ENCODE data around the gene CA12. TPM values are rescaled to one million over a fixed set of nuclear protein-coding genes. Genes with fewer than 3 reads are reported as not detected.

The CA12 gene
- total and polyA plus RNA-seq, 2 donors (not counting 3 experiments of a cell fraction or from before 2014, with no cell fraction given) = 1.1 to 5.9 TPM

DNA sequence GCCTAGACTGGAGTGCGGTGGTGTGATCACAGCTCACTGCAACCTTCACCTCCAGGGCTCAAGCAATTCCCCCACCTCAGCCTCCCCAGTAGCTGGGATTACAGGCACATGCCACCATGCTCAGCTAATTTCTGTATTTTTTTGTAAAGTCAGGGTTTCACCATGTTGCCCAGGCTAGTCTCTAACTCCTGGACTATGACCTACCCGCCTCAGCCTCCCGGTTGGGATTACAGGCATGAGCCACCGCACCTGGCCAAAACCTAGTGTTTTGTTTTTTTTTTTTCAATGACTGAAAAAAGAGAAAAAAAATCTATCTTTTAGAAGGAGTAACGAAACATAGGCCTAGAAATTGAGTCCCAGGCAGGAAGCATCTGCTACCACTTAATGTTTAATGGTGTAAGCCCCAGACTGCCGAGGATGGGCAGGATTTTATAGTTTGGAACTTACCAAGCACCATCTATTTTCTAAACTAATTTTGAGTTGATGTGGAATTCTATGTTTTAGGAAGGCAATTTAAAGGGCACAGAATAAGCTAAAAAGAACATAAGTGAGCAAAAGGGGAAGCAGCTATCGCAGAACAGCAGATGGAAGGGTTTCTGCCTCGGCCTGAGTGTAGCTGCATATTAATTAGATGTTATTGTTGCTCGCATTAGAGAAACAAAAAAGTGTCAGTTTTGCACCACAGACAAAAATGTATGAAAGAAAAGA, 24.2 kb upstream of the CA12 start:
- Histone ChIP-seq H3K36me3 (ENCODE audit: control insufficient read depth in 2 of 2, extremely low read depth in 1 of 2, insufficient read depth in 2 of 2, low read length in 2 of 2) (no peaks in the 10 kb centered on the region), H3K9ac (replicated peaks; ENCODE audit: extremely low read depth, insufficient read depth, low read length) (no peak overlapping the region), H3K9me3 (replicated peaks; ENCODE audit: control insufficient read depth, insufficient read depth, low read length) (no peaks in the 10 kb centered on the region), H3K4me3 (replicated peaks in 1 of 3; ENCODE audit: insufficient read depth in 1 of 3, low read depth in 1 of 3, low read length in 3 of 3) (no peak overlapping the region), H3K79me2 (ENCODE audit: control insufficient read depth, insufficient read depth, low read length) (no peaks in the 10 kb centered on the region), H4K20me1 (replicated peaks; ENCODE audit: control insufficient read depth, extremely low read depth, insufficient read depth, low read length) (no peaks in the 10 kb centered on the region), H3K27me3 (ENCODE audit: control insufficient read depth in 2 of 2, insufficient read depth in 2 of 2, low read length in 2 of 2) (no peaks in the 10 kb centered on the region), H3K4me1 (ENCODE audit: control insufficient read depth, extremely low read depth, insufficient read depth, low read length) (peaks cover 22% of the 10 kb centered on the region), H3K4me2 (ENCODE audit: insufficient read depth, low read length) (no peak overlapping the region), H3K9me1 (replicated peaks; ENCODE audit: control insufficient read depth, extremely low read depth, insufficient read depth, low read length) (no peaks in the 10 kb centered on the region), H3K27ac (ENCODE audit: insufficient read depth, low read depth, low read length) (no peak overlapping the region), H2AFZ (ENCODE audit: low read depth, low read length) (no peak overlapping the region)
- no TSS peak for BruUV-seq (replicated peaks)
- TF ChIP-seq MYC (IDR thresholded peaks at IDR 0.05; ENCODE audit: low read depth, low read length) (no peak), GATA2 (IDR thresholded peaks at IDR 0.05; ENCODE audit: insufficient read depth, insufficient read length, low read depth, low read length) (no peak), EZH2 (IDR thresholded peaks at IDR 0.05; ENCODE audit: borderline replicate concordance, low read depth, low read length, severe bottlenecking) (no peak), POLR2A (IDR thresholded peaks at IDR 0.05; ENCODE audit: low read depth, low read length) (no peak), FOS (IDR thresholded peaks at IDR 0.05; ENCODE audit: borderline replicate concordance, insufficient read depth, low read length) (no peak), JUN (IDR thresholded peaks at IDR 0.05; ENCODE audit: borderline replicate concordance, insufficient read depth, insufficient read length, low read depth) (no peak), POLR2AphosphoS5 (IDR thresholded peaks at IDR 0.05; ENCODE audit: insufficient read depth, low read depth, low read length) (no peak)
- TF ChIP-seq, protein P1, sequence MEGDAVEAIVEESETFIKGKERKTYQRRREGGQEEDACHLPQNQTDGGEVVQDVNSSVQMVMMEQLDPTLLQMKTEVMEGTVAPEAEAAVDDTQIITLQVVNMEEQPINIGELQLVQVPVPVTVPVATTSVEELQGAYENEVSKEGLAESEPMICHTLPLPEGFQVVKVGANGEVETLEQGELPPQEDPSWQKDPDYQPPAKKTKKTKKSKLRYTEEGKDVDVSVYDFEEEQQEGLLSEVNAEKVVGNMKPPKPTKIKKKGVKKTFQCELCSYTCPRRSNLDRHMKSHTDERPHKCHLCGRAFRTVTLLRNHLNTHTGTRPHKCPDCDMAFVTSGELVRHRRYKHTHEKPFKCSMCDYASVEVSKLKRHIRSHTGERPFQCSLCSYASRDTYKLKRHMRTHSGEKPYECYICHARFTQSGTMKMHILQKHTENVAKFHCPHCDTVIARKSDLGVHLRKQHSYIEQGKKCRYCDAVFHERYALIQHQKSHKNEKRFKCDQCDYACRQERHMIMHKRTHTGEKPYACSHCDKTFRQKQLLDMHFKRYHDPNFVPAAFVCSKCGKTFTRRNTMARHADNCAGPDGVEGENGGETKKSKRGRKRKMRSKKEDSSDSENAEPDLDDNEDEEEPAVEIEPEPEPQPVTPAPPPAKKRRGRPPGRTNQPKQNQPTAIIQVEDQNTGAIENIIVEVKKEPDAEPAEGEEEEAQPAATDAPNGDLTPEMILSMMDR (IDR thresholded peaks at IDR 0.05; ENCODE audit: extremely low read depth in 1 of 2, insufficient read depth in 1 of 2, low read depth in 1 of 2, low read length in 2 of 2) = no peak
- TF ChIP-seq, protein P2, sequence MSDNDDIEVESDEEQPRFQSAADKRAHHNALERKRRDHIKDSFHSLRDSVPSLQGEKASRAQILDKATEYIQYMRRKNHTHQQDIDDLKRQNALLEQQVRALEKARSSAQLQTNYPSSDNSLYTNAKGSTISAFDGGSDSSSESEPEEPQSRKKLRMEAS (IDR thresholded peaks at IDR 0.05; ENCODE audit: insufficient read depth, insufficient read length) = no peak
- FAIRE-seq (no peak), DNase-seq (ENCODE audit: low read depth, low spot score) (no peak)
- dilution Hi-C loops (cut with MboI; ENCODE audit: extremely low pct_ligation_motif_present, low sequenced_read_pairs) (no loop called here), intact Hi-C loops (cut with micrococcal nuclease) (loop anchor here (5.0 kb wide), 1 partner anchor 96 kb away; the partner anchor contains the start of gene USP3)
- CTCF ChIA-PET = interaction anchor here (3.1 kb wide), 1 partner anchor 115 kb away, joined by 23 read pairs; no protein-coding TSS in a partner anchor
- POLR2A ChIA-PET = no interaction called here

Data from endothelial cell of umbilical vein (primary cell).